GM12874 (cell line): Measurements from ENCODE around the gene KIF26B.

Experiments
- CTCF ChIP-seq: IDR thresholded peaks from 2 replicates; pipeline ENCODE4 v1.5.1; 2011; ENCODE audit warnings: low read depth, mild to moderate bottlenecking, control low read depth, low read length, moderate library complexity; ENCODE audit not compliant: insufficient read depth

The KIF26B gene

DNA sequence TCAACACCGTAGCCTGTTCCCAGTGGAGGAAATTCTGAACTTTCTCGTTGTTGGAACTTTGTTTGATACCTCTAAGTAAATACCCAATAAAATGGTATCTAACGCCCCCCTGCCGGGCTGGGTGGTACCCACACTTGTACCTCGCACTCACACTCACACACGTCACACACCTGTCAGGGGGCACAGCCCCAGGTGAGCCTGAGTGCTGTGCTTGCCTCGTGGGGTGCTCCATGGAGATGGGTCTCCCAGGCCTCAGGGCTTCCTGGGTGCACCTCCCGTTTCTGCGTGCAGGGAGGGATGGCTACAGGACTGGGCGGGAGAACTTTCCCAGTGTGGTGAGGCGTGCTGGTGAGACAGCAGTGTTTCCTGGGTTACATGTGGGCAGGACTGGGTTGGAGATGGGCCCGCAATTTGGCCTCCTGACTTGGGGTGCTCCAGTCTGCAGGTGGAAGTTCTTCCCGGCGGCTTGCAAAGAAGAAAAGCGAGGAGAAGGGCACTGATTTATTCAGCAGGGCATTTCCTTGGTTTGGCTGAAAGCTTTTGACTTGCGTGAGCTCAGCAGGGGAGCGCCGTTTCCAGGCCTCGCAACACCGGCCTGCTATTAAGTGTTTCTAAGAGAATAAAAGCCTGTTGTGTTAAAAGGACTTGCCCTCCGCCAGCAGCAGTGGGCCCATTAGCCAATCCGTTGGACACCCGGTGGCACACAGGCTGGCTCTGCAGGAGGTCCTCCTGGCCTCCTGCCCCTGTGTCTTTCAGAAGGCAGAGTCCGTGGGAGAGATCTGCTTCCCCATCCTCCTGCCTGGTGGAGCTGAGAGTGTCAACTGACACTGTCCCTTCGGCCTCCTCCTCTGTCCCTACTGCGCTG lies 79.7 kb downstream of the KIF26B start:
- no peak for TF ChIP-seq CTCF

GRCh38 chr1:245235156-245235555 lies 80.4 kb downstream of the KIF26B start:
- TF ChIP-seq CTCF: no peak

DNA sequence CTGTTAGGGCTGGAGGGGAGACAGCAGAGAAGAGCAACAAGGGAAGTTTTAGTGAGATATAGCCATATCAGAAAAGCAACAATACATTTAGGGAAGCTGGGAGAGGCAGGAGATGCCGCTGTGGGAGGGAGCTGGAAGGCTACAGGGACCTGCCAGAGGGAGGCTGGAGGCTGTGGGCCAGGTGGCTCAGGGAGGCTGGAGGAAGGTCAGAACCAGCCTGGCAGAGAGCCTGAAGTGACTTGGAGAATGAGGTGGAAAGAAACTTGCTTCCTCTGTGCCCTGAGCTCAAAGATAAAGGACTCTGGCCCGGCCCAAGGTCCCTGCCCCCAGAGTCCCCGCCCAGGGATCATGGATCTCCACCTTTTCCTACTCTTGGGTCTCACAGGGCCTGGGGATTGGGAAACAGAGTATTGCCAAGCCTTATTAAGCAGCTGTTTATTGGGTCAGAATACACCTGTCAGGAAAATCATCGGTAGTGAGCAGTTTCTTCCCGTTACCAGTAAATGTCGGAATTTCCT lies 85.9 kb downstream of the KIF26B start:
- TF ChIP-seq CTCF: no peak

DNA sequence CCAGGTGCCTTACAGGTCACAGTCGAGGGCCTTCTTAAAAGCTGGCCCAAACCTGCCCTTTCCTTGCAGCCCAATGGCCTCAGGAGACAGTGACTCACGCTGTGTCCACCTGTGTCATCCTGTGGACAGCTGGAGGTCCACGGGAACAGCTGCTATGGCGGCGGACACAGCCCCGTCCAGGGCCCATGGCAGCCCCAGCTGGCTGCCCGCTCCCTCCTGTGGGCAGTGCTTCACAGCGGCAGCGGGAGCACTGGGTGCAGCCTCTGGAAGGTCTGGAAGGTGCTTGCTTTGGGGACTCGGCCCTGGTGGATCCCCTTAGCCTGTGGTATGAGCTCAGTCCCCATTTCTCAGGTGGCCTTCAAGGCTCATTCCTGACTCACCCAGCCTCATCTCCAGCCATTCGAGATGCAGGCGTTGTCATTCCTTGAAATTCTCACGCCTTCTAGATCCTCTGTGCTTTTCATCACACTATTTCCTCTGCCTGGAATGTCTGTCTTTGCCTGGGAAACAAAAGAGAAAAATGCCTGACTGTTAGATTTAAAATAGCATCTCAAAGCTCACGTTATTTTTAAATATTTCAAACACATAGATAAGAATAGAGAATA lies 86.8 kb downstream of the KIF26B start:
- no peak for TF ChIP-seq CTCF

DNA sequence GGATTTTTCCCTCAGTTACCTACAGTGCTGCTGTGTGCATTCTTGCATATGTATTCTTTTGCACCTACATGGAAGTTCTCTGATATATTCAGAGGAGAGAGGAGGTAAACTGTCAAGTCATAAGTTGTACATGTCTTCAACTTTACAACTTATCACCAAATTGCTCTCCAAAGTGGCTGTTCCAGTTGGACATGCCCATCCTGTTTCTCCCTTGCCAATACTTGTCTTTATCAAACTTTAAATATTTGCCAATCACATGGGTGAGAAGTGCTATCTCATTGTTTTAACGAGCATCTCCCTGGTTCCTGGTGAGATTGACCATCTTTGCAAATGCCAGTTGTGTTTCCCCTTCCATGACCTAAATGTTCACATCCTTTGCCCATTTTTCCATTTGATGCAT lies 88.2 kb downstream of the KIF26B start:
- no peak for TF ChIP-seq CTCF

GRCh38 chr1:245245021-245245667 lies 90.4 kb downstream of the KIF26B start:
- no peak for TF ChIP-seq CTCF

GRCh38 chr1:245246433-245246832 lies 91.6 kb downstream of the KIF26B start:
- TF ChIP-seq CTCF: no peak
